OCI-LY3 (cell line): ENCODE data around the gene PLA2G2F.

Source experiments
- CTCF ChIP-seq: fragments of 200-600, 300-600 bp; sonication (generic); IDR thresholded peaks from 2 replicates; pipeline ENCODE4 v1.5.1; 2014; ENCODE audit warnings: antibody characterized with exemption, low read length, low read depth
- EZH2phosphoT487 ChIP-seq: fragments of 200-600 bp; shearing (Covaris generic); IDR thresholded peaks from 2 replicates; pipeline ENCODE4 v1.6.1; 2018; ENCODE audit warnings: antibody characterized with exemption, mixed run types, low read depth

DNA sequence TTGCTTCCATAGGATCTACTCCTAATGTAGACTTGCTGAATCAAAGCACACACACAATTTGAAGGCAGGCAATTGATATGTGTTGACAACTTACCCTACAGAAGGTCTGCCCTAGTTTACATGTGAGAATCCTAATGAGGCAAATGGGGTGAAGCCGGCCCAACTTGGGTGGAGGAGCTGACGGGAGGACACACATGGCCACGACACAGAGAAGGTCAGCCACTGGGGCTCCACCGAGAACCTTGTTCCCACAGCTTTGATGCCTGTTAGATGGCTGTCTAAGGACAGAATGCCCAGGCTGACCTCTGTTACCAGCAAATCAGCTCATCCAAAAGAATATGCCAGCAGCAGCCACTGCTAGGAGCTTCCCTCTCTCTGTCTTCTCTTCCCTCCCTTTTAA, 18.3 kb upstream of the PLA2G2F start:
- TF ChIP-seq CTCF = no peak
- TF ChIP-seq EZH2phosphoT487 = no peak
